Endothelial cell of umbilical vein (primary cell): ENCODE data around the gene KIAA1549. TPM values are rescaled to one million over a fixed set of nuclear protein-coding genes. Genes with fewer than 3 reads are reported as not detected.
"Not testable (repeated sequence)": the region's sequence is repeated elsewhere in the genome, so short reads cannot be mapped to it uniquely, and the experiment has no call there.

ENCODE experiments used
- BruUV-seq: library from RNA; stranded (reverse); fragments of 400-500 nt; replicated peaks from 2 replicates; lab custom pipeline; 2021; lab: Mats Ljungman, UMichigan
- CTCF ChIA-PET: fragments of 300-600, 350-600 bp; sonication (Branson Sonifier 250); formaldehyde crosslinking; loops from one replicate; lab custom pipeline; 2021; ENCODE audit warnings: antibody characterized with exemption, inconsistent platforms; lab: Charles Lee
- POLR2A ChIA-PET: fragments of 300-600, 350-600 bp; sonication (Branson Sonifier 250); formaldehyde crosslinking; loops from one replicate; lab custom pipeline; 2021; ENCODE audit warnings: antibody characterized with exemption, inconsistent platforms; lab: Charles Lee
- DNase-seq: peaks from one replicate; pipeline ENCODE4 v3.0.0-alpha.2; 2011; ENCODE audit warnings: low read depth, low spot score
- FAIRE-seq: peaks from 2 replicates; lab custom pipeline; 2011; peaks lifted over from hg19 to GRCh38; lab: Jason Lieb, UNC
- H2AFZ ChIP-seq: 2 replicates; pipeline ENCODE4 v1.6.0; 2012; ENCODE audit warnings: low read depth, low read length, control low read depth, inconsistent platforms
- H3K27ac ChIP-seq: 2 replicates; pipeline ENCODE4 v1.5.1; 2011; ENCODE audit warnings: low read depth, mild to moderate bottlenecking, control low read depth, low read length, moderate library complexity; ENCODE audit not compliant: insufficient read depth
- H3K27me3 ChIP-seq, 2 experiments: 2 replicates each; pipeline versions ENCODE4 v1.6.0 to v1.6.1; 2011; ENCODE audit warnings: low read length in 2 of 2, mixed read lengths in 1 of 2; ENCODE audit not compliant: control insufficient read depth in 2 of 2, insufficient read depth in 2 of 2
- H3K36me3 ChIP-seq, 2 experiments: 2 replicates in 1 of 2; 3 replicates in 1 of 2; pipeline ENCODE4 v1.5.1; 2011; ENCODE audit warnings: low read length in 2 of 2, mild to moderate bottlenecking in 1 of 2, moderate library complexity in 1 of 2; ENCODE audit not compliant: control insufficient read depth in 2 of 2, insufficient read depth in 2 of 2; ENCODE audit errors: extremely low read depth in 1 of 2
- H3K4me1 ChIP-seq: 3 replicates; pipeline ENCODE4 v1.5.1; 2011; ENCODE audit warnings: mild to moderate bottlenecking, low read length; ENCODE audit not compliant: control insufficient read depth, insufficient read depth; ENCODE audit errors: extremely low read depth
- H3K4me2 ChIP-seq: 2 replicates; pipeline ENCODE4 v1.6.1; 2011; ENCODE audit warnings: low read length, control low read depth, mixed read lengths; ENCODE audit not compliant: insufficient read depth
- H3K4me3 ChIP-seq, 3 experiments: fragments of 200-600 bp in 1 of 3; sonication (generic), shearing (Covaris generic) in 1 of 3; replicated peaks in 1 of 3; 2 replicates each; pipeline ENCODE4 v1.5.1; 2011 to 2016; ENCODE audit warnings: control low read depth in 3 of 3, low read length in 3 of 3, mild to moderate bottlenecking in 2 of 3, inconsistent platforms in 1 of 3, low read depth in 1 of 3, moderate library complexity in 1 of 3; ENCODE audit not compliant: insufficient read depth in 1 of 3
- H3K79me2 ChIP-seq: 2 replicates; pipeline ENCODE4 v1.6.0; 2012; ENCODE audit warnings: low read length, inconsistent platforms; ENCODE audit not compliant: control insufficient read depth, insufficient read depth
- H3K9ac ChIP-seq: replicated peaks from 2 replicates; pipeline ENCODE3; 2011; ENCODE audit warnings: low read length, control low read depth; ENCODE audit not compliant: insufficient read depth; ENCODE audit errors: extremely low read depth
- H3K9me1 ChIP-seq: replicated peaks from 3 replicates; pipeline ENCODE4 v1.6.0; 2011; ENCODE audit warnings: mild to moderate bottlenecking, low read length; ENCODE audit not compliant: control insufficient read depth, insufficient read depth; ENCODE audit errors: extremely low read depth
- H3K9me3 ChIP-seq: replicated peaks from 2 replicates; pipeline ENCODE4 v1.5.1; 2012; ENCODE audit warnings: low read length, inconsistent platforms; ENCODE audit not compliant: control insufficient read depth, insufficient read depth
- H4K20me1 ChIP-seq: replicated peaks from 2 replicates; pipeline ENCODE3; 2011; ENCODE audit warnings: mild to moderate bottlenecking, low read length; ENCODE audit not compliant: control insufficient read depth, insufficient read depth; ENCODE audit errors: extremely low read depth
- dilution Hi-C: fragments of 300-500 bp; cut with MboI; formaldehyde crosslinking; loops from one replicate; pipeline ENCODE4 v1.15.0; 2019; ENCODE audit warnings: low sequenced_read_pairs; ENCODE audit not compliant: extremely low pct_ligation_motif_present
- intact Hi-C: fragments of 100-400 bp; cut with micrococcal nuclease; formaldehyde crosslinking; loops from one replicate; pipeline ENCODE4 v1.10.0; 2022
- polyA plus RNA-seq, 4 experiments: library from polyadenylated mRNA; depleted of rRNA in 3 of 4; stranded (reverse) in 3 of 4; unstranded in 1 of 4; fragments of >200 nt; gene quantifications; 2 replicates each; pipeline versions ENCODE4 v1.2.1 to v1.2.3, GENCODE V29; 2011 to 2012; ENCODE audit warnings: missing spikeins in 1 of 4
- total RNA-seq: library from RNA; stranded (reverse); gene quantifications from 2 replicates; pipeline ENCODE4 v1.2.3, GENCODE V29; 2021
- TF ChIP-seq, protein P1 (sequence below), 2 donors: IDR thresholded peaks; 1 replicate in 1 of 2; 2 replicates in 1 of 2; pipeline ENCODE4 v1.5.1; 2011; ENCODE audit warnings: low read length in 2 of 2, mild to moderate bottlenecking in 2 of 2, moderate library complexity in 2 of 2, control low read depth in 1 of 2, inconsistent platforms in 1 of 2, low read depth in 1 of 2; ENCODE audit not compliant: insufficient read depth in 1 of 2; ENCODE audit errors: extremely low read depth in 1 of 2

The KIAA1549 gene
- total and polyA plus RNA-seq, 2 donors (not counting 3 experiments of a cell fraction or from before 2014, with no cell fraction given) = 4.6 to 10.9 TPM

DNA sequence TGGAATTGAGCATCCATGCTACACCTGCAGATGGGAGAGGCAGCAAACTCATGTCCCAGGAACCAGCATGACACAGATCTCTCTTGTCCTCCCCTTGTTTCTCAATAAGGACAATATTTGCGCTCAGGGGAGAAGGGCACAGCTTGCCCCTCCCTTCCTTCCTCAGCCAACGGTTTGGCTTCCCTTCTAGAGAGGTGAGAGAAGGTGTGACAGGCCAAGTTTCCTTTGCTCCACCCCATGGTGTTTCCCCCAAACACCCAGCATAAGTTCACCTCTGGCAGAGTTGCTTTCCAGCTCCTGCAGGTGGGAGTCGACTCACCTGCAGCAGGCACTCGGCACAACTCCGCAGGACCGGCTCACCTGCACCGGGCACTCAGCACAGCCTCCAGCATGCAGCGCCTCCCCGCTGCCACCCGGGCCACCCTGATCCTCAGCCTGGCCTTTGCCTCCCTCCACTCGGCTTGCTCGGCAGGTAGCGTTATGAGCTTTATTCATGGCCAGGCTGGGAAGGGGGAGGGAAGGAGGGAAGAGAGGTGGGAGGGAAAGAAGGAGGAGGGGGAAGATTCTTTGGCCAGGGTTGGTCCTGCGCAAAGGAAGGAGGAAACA is 183.4 kb downstream of the KIAA1549 start, which contains the start of the genes ATP6V0A4 and TMEM213:
ATP6V0A4 (minus strand) TSS at position 482 of the 606 bp plus-strand sequence. CDS start 26,949 bp downstream, outside the sequence.
TMEM213 (plus strand) TSS at position 280 of the 606 bp plus-strand sequence; CDS start at position 391, 111 bp downstream.
- Histone ChIP-seq H3K4me1 (no peaks in the 10 kb centered on the region), H3K4me3 (no peak within 1 kb of the TSS), H3K27me3 (no peaks in the 10 kb centered on the region), H3K9ac (no peak within 1 kb of the TSS), H4K20me1 (no peaks in the 10 kb centered on the region), H3K4me2 (no peak within 1 kb of the TSS), H3K36me3 (no peaks in the 10 kb centered on the region), H3K27ac (no peak within 1 kb of the TSS), H3K9me1 (no peaks in the 10 kb centered on the region), H3K9me3 (no peaks in the 10 kb centered on the region), H3K79me2 (no peaks in the 10 kb centered on the region), H2AFZ (no peak within 1 kb of the TSS)
- intact Hi-C loops (no loop called here), dilution Hi-C loops (no loop called here)
- FAIRE-seq (no peak), DNase-seq (no peak)
- ChIA-PET POLR2A (no interaction called here), CTCF (no interaction called here)
- BruUV-seq = no TSS peak
- TF ChIP-seq, protein P1, sequence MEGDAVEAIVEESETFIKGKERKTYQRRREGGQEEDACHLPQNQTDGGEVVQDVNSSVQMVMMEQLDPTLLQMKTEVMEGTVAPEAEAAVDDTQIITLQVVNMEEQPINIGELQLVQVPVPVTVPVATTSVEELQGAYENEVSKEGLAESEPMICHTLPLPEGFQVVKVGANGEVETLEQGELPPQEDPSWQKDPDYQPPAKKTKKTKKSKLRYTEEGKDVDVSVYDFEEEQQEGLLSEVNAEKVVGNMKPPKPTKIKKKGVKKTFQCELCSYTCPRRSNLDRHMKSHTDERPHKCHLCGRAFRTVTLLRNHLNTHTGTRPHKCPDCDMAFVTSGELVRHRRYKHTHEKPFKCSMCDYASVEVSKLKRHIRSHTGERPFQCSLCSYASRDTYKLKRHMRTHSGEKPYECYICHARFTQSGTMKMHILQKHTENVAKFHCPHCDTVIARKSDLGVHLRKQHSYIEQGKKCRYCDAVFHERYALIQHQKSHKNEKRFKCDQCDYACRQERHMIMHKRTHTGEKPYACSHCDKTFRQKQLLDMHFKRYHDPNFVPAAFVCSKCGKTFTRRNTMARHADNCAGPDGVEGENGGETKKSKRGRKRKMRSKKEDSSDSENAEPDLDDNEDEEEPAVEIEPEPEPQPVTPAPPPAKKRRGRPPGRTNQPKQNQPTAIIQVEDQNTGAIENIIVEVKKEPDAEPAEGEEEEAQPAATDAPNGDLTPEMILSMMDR (IDR thresholded peaks at IDR 0.05; ENCODE audit: extremely low read depth in 1 of 2, insufficient read depth in 1 of 2, low read depth in 1 of 2, low read length in 2 of 2) = no peak

GRCh38 chr7:138797046-138797445 is 184.1 kb downstream of the KIAA1549 start:
- POLR2A ChIA-PET, H3K4me3 ChIP-seq, H3K9me1 ChIP-seq, intact Hi-C loops, H3K27ac ChIP-seq, H3K4me1 ChIP-seq, FAIRE-seq, H4K20me1 ChIP-seq, H2AFZ ChIP-seq, H3K27me3 ChIP-seq, BruUV-seq, dilution Hi-C loops, H3K36me3 ChIP-seq, H3K9ac ChIP-seq, H3K9me3 ChIP-seq, H3K4me2 ChIP-seq, CTCF ChIA-PET, H3K79me2 ChIP-seq, DNase-seq: not testable (repeated sequence)
